ENCODE results near the gene KCTD17.
A peak's percentile ranks its signal among the peaks of the same experiment; 100 is the strongest.

- TF ChIP-seq CTCF (IDR thresholded peaks at IDR 0.05) (peak in 2 of 5 experiments; percentile 21 to 31), EP300 (IDR thresholded peaks at IDR 0.05) (no peak), POLR2A (IDR thresholded peaks at IDR 0.05) (no peak)
Measured at GRCh38 chr22:37045958-37046357, 5.6 kb upstream of the KCTD17 start.

Measured in tibial nerve (tissue), 4 donors.